Posterior cingulate gyrus (tissue), 11 donors: ENCODE data around the gene HERC2.

Experiments used
- DNase-seq, 10 donors: peaks; one replicate each; pipeline versions ENCODE4 v3.0.0 to v3.0.0-alpha.2; 2020 to 2021; ENCODE audit warnings: mixed read lengths in 3 of 10
- intact Hi-C: fragments of 100-400 bp; cut with DNase I; formaldehyde crosslinking; loops from one replicate; pipeline ENCODE4 v1.15.1; 2023

The HERC2 gene

DNA sequence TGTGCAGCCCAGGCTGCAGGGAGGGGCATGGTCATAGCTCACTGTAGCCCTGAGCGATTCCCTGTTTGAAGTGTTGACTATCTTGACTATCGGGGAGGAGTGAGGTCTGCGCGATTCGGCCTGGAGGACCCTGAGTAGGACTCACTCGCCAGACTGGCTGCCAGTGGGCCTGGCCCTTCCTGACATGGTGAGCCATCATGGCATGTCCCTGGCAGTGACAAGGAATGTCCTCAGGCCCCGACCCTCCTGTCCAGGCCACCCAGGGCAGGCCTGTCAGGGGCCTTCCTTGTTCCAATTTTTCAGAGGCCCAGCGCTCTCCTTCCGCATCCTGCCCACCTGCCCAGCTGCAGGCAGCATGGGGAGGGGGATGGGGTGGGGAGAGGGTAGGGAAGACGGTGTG, 217.7 kb downstream of the HERC2 start:
- intact Hi-C loops: no loop called here
- DNase-seq: peak in 1 of 10 donors; percentile 26

- DNase-seq: no peak
Measured at GRCh38 chr15:28103831-28104230, 218.1 kb downstream of the HERC2 start.

GRCh38 chr15:28101983-28102441, 220.0 kb downstream of the HERC2 start:
- no peak for DNase-seq
- intact Hi-C loops: no loop called here

More at GRCh38 chr15:28103831-28104230, 218.1 kb downstream of the HERC2 start:
- intact Hi-C loops: no loop called here

DNA sequence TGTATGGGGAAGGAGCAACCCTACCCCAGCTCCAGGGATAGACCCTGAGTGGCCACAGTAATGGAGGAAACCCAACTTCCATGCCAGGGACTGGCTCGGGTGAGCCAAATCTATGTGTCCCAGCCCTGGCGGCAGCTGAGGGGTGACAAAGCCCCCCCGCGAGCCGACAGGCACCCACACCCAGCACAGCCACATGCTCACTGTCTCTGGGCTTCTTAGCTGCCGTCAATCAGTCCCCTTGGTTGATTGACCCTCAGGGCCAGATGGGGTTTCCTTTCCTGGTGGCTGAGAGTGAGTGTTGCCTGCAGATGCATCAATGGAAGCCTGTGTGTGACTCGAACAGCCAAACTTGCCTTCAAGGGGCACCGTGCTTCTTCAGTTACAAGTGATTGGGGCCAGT, 220.8 kb downstream of the HERC2 start:
- intact Hi-C loops: no loop called here
- DNase-seq: peak in 1 of 10 donors; percentile 1

- DNase-seq: peak in 1 of 10 donors; percentile 0
Measured at GRCh38 chr15:28100516-28101195, 221.3 kb downstream of the HERC2 start.

DNA sequence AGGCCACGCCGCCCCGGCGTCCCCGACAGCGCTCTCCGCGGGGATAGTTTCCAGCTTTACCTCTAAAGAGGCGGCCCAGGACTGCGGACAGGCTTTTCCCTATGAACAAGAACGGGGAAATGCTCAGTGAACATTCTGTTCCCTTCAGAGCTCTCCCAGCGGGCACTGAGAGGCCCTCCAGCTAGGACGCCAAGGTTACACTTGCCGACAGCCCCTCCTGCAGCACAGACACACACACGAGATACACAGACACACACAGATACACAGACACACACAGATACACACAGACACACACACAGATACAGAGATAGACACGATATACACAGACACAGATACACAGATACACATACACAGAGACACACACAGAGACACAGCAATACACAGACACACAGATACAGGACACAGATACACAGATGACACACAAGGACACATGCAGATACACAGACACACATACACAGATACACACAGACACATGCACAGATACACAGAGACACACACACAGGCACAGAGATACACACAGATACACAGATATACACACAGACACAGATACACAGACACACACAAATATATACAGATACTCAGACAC, 222.3 kb downstream of the HERC2 start:
- intact Hi-C loops: no loop called here
- no peak for DNase-seq

More at GRCh38 chr15:28100516-28101195, 221.3 kb downstream of the HERC2 start:
- intact Hi-C loops: no loop called here

DNA sequence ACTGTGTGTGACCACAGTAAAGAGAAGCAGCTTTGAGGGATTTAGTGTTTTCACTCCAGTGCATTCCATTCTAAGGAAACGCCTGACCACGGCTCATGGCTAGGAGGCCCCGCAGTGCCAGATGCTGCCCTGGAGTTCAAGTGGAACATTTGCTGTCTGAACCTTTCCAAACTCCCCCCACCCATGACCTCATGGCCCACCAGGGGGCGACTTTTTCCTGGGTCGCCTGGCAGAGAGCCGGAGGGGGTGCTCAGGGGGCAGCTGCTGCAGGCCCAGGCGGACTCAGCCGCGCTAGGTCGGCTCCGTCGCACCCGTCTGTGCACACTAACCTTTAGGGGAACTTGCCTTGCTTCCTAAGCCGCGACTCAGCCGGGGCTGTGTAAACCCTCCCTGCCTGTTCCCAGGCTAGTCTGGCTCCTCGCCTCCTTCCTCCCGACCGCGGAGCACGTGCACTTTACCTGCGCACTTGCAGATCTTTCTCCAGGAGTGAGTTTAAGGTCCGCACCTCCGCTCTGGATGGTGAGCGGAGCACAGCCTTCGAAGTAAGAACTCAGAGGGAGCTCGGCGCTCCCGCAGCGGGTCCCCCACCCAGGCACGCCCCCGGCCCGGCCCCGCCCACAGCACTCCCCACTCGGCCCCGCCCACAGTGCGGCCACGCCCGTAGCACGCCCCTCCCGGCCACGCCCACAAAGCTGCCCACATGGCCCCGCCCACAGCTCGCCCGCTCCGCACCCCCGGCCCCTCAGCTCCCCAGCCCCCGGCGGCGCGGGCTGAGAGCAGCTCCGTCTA, 223.0 kb downstream of the HERC2 start, which contains the start of gene OCA2:
Gene OCA2, minus strand, starts transcription at position 550 of the 789 bp plus-strand sequence. CDS start 17,441 bp downstream, outside the sequence.
- intact Hi-C loops: no loop called here
- DNase-seq: peak in 2 of 10 donors; percentile 1 to 82

- intact Hi-C loops: no loop called here
- no peak for DNase-seq
Measured at GRCh38 chr15:28098360-28098765, 223.6 kb downstream of the HERC2 start.

DNA sequence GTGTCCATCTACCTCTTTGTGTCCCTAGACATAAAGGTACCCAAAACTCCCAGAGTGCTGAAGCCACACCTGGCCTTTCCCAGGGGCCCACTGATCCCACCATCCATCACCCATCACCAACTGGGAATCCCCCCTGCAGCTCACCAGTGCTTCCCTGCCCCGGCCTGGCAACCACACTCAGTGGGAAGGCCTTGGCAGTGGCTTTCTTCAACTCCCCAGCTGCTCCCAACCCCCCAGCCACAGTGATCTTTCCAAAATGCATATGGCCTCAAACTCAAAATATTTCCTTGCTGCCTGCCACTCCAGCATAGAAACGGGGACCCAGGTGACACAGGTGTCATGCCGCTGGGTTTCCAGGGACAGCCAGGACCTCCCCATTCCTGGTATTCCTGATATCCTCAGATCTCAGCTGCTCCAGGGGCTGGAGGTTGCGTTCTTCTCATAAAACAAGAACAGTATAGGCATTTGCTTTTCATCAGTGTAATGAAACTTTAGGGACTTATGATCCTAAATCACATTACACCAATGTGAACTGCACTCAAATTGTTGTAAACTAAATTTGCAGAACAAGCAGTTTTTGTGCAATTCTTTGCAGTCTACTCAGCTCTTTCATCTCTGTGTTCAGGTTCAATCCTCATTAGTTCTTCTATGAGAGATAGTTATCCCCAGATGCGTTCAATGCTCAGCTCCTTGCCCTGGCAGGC, 224.2 kb downstream of the HERC2 start:
- peak in 1 of 10 donors; percentile 66 for DNase-seq
- intact Hi-C loops: no loop called here

- peak in 1 of 10 donors; percentile 79 for DNase-seq
Measured at GRCh38 chr15:28096670-28097431, 225.1 kb downstream of the HERC2 start.

GRCh38 chr15:28096411-28096669, 225.6 kb downstream of the HERC2 start:
- intact Hi-C loops: no loop called here
- DNase-seq: no peak

More at GRCh38 chr15:28096670-28097431, 225.1 kb downstream of the HERC2 start:
- intact Hi-C loops: no loop called here

DNA sequence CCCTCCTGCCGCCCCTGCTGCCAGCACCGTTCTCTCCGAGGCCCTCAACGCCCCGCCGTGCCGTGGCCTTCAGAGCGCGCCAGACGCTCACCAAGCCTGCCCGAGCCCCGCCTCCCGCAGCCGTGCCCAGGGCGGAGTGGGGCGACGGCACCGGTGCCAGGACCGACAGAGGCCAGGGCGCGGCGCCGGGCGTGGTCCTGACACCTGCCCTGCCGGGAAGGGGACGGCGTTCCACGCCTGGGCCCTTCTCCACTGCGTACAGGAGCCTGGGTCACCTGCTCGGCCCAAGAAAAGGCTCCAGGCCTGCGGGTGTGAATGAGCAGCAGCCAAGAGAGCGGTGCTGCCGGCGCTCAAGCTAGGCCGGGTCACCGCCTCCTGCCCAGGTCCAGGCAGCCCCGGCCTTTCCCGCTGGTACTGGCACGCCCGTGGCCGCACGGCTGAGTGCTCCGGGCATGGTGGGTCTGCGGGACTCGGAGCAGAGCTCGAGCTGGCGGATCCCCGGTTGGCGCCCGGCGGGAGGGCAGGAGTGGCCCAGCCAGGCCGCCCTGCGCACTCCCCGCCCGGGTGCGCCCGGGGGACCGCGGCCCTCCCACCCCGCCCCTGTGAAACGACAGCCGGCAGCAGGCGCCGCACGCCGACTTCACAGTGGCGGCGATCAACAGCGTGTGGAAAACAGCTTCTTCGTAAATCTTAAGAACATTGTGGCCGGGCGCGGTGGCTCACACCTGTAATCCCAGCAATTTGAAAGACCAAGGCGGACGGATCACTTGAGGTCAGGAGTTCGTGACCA, 227.1 kb downstream of the HERC2 start:
- intact Hi-C loops: no loop called here
- DNase-seq: peak in 2 of 10 donors; percentile 71 to 87

- intact Hi-C loops: no loop called here
- no peak for DNase-seq
Measured at GRCh38 chr15:28093752-28094535, 228.0 kb downstream of the HERC2 start.

GRCh38 chr15:28091313-28091712, 230.7 kb downstream of the HERC2 start:
- DNase-seq: no peak
- intact Hi-C loops: no loop called here

GRCh38 chr15:28086175-28086703, 235.7 kb downstream of the HERC2 start:
- intact Hi-C loops: no loop called here

GRCh38 chr15:28085489-28086174, 236.3 kb downstream of the HERC2 start:
- intact Hi-C loops: no loop called here

More at GRCh38 chr15:28086175-28086703, 235.7 kb downstream of the HERC2 start:
- DNase-seq: no peak

DNA sequence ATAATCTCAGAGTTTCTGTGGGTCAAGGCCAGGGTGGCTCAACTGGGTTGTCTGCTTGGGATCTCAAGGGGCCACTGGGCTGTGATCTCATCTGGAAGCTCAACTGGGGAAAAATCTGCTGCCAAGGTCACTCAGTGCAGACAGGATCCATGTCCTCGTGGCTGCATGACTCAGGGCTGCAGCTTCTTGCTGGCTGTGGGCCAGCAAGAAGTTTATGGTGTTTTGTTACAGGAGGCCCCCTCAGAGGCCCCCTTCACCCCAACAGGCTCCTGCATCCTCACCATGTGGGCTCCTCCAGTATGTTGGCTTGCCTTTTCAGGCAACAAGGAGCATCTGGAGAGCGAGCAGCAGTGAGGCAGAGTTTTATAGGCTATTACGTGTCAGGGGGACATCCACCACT, 237.4 kb downstream of the HERC2 start:
- intact Hi-C loops: no loop called here

More at GRCh38 chr15:28085489-28086174, 236.3 kb downstream of the HERC2 start:
- no peak for DNase-seq

More for the DNA sequence above, 237.4 kb downstream of the HERC2 start:
- no peak for DNase-seq
